ENCODE measurements around the gene CPSF4L. TPM values are rescaled to one million over a fixed set of nuclear protein-coding genes. Genes with fewer than 3 reads are reported as not detected.

The CPSF4L gene
- total and polyA plus RNA-seq, 2 of the 13 experiments (the other 11 are each of a cell fraction or from before 2014, with no cell fraction given): 0.73 to 1.6 TPM

GRCh38 chr17:73261952-73262675 lies 434 bp upstream of the CPSF4L start (continued):
- TF ChIP-seq ZNF609 (CRISPR knock-in tag; IDR thresholded peaks at IDR 0.05; ENCODE audit: borderline replicate concordance): no peak
- TF ChIP-seq ZNF10 (CRISPR knock-in tag; IDR thresholded peaks at IDR 0.05; ENCODE audit: borderline replicate concordance, low read depth): no peak
- no peak for TF ChIP-seq HMG20B (CRISPR knock-in tag; conservative IDR thresholded peaks at IDR 0.05)
- 0 out of 2 replicates have a peak, but pooled peaks have one; percentile 52 for TF ChIP-seq ZSCAN25 (CRISPR knock-in tag; IDR thresholded peaks at IDR 0.05)
- TF ChIP-seq ZNF33B (CRISPR knock-in tag; IDR thresholded peaks at IDR 0.05): peak; percentile 79; the same call in 1 of the 2 replicates
- no peak; the same call in 1 of the 2 replicates for TF ChIP-seq HBP1 (CRISPR knock-in tag; IDR thresholded peaks at IDR 0.05; ENCODE audit: low read depth)
- TF ChIP-seq, protein P1, sequence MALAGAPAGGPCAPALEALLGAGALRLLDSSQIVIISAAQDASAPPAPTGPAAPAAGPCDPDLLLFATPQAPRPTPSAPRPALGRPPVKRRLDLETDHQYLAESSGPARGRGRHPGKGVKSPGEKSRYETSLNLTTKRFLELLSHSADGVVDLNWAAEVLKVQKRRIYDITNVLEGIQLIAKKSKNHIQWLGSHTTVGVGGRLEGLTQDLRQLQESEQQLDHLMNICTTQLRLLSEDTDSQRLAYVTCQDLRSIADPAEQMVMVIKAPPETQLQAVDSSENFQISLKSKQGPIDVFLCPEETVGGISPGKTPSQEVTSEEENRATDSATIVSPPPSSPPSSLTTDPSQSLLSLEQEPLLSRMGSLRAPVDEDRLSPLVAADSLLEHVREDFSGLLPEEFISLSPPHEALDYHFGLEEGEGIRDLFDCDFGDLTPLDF (CRISPR knock-in tag; IDR thresholded peaks at IDR 0.05): peak; percentile 73
- TF ChIP-seq FOXK1 (CRISPR knock-in tag; IDR thresholded peaks at IDR 0.05; ENCODE audit: borderline replicate concordance, low read depth): peak; percentile 57
- no peak for TF ChIP-seq EHMT2 (IDR thresholded peaks at IDR 0.05; ENCODE audit: borderline replicate concordance, low read depth, low read length)
- TF ChIP-seq ZNF773 (CRISPR knock-in tag; IDR thresholded peaks at IDR 0.05; ENCODE audit: borderline replicate concordance): peak; percentile 82; the same call in 1 of the 2 replicates
- peak; percentile 87 for TF ChIP-seq ZBTB34 (CRISPR knock-in tag; IDR thresholded peaks at IDR 0.05)
- TF ChIP-seq ZNF703 (CRISPR knock-in tag; IDR thresholded peaks at IDR 0.05; ENCODE audit: borderline replicate concordance): no peak
- no peak for TF ChIP-seq NR2F2 (IDR thresholded peaks at IDR 0.05; ENCODE audit: borderline replicate concordance, low read depth)
- TF ChIP-seq SAFB2 (CRISPR knock-in tag; IDR thresholded peaks at IDR 0.05; ENCODE audit: borderline replicate concordance, low read depth): peak; percentile 82
- TF ChIP-seq GABPB1 (CRISPR knock-in tag; IDR thresholded peaks at IDR 0.05): peak; percentile 63; the same call in 1 of the 2 replicates
- TF ChIP-seq TBP (CRISPR knock-in tag; IDR thresholded peaks at IDR 0.05): no peak
- TF ChIP-seq ZFX (CRISPR knock-in tag; IDR thresholded peaks at IDR 0.05; ENCODE audit: low read depth): peak; percentile 81
- no peak for TF ChIP-seq ZNF562 (CRISPR knock-in tag; IDR thresholded peaks at IDR 0.05; ENCODE audit: borderline replicate concordance)
- TF ChIP-seq MLLT10 (CRISPR knock-in tag; IDR thresholded peaks at IDR 0.05): no peak
- no peak for TF ChIP-seq MATR3 (CRISPR knock-in tag; IDR thresholded peaks at IDR 0.05)

Data from HepG2 (cell line).